ENCODE measurements around the gene XYLB. TPM values are rescaled to one million over a fixed set of nuclear protein-coding genes. Genes with fewer than 3 reads are reported as not detected.
"Not testable (repeated sequence)": the region's sequence is repeated elsewhere in the genome, so short reads cannot be mapped to it uniquely, and the experiment has no call there.

Gene XYLB
- total RNA-seq (3.3 TPM), polyA plus RNA-seq (ENCODE audit: insufficient read depth in 1 of 8, insufficient read length in 8 of 8, low replicate concordance in 1 of 8) (1 to 10 TPM; 1.9 to 4.7 (median 3.3) TPM)
- long read RNA-seq, donor 1 = 0 reads
- long read RNA-seq, donor 2 = 0 reads
- long read RNA-seq, donor 3, partial matches to known transcripts = 0 of 1 reads
- long read RNA-seq, donor 3, other reads (novel, unspliced or antisense) = 0 of 1 reads
- long read RNA-seq, donor 4, partial matches to known transcripts = 0 of 2 reads
- long read RNA-seq, donor 4, other reads (novel, unspliced or antisense) = 0 of 2 reads
- long read RNA-seq, donor 5, partial matches to known transcripts = 0 of 1 reads
- long read RNA-seq, donor 5, other reads (novel, unspliced or antisense) = 0 of 1 reads
- long read RNA-seq, donor 6 = 0 reads
- long read RNA-seq, donor 7, partial matches to known transcripts = 0 of 1 reads
- long read RNA-seq, donor 7, other reads (novel, unspliced or antisense) = 0 of 1 reads
- long read RNA-seq, donor 8 = 0 reads
- long read RNA-seq, donor 9 = 0 reads
- long read RNA-seq, donor 10, partial matches to known transcripts = 0 of 1 reads
- long read RNA-seq, donor 10, other reads (novel, unspliced or antisense) = 0 of 1 reads
- long read RNA-seq, donor 11 = 0 reads

GRCh38 chr3:38346587-38347410, at the start of gene XYLB:
Gene XYLB (plus strand): TSS chr3:38346785. CDS start chr3:38346869, 84 bp downstream.
- H3K4me3 ChIP-seq (ENCODE audit: low read length) = peak within 1 kb of the TSS; percentile 76
- H3K4me1 ChIP-seq (ENCODE audit: control insufficient read depth, insufficient read depth, low read length) = peaks cover 12% of the 10 kb centered on the region
- DNase-seq = peak; percentile 90
- no peaks in the 10 kb centered on the region for H3K27me3 ChIP-seq (ENCODE audit: control insufficient read depth, insufficient read depth, low read length)
- no peaks in the 10 kb centered on the region for H3K9me3 ChIP-seq (replicated peaks; ENCODE audit: control insufficient read depth, low read depth, low read length)
- no peak within 1 kb of the TSS for H3K27ac ChIP-seq (ENCODE audit: low read length)
- under 1% methylated on average over 85 of the region's 85 CpGs for WGBS (ENCODE audit: insufficient coverage)
- no peaks in the 10 kb centered on the region for H3K36me3 ChIP-seq (ENCODE audit: control insufficient read depth, insufficient read depth, low read length)

- not testable (repeated sequence) for H3K27ac ChIP-seq (ENCODE audit: low read length); H3K4me1 ChIP-seq (ENCODE audit: control insufficient read depth, insufficient read depth, low read length); H3K36me3 ChIP-seq (ENCODE audit: control insufficient read depth, insufficient read depth, low read length); H3K9me3 ChIP-seq (replicated peaks; ENCODE audit: control insufficient read depth, low read depth, low read length); H3K4me3 ChIP-seq (ENCODE audit: low read length); H3K27me3 ChIP-seq (ENCODE audit: control insufficient read depth, insufficient read depth, low read length); DNase-seq
- no CpG with 5 or more reads among the region's 4 CpGs for WGBS (ENCODE audit: insufficient coverage)
Measured at GRCh38 chr3:38297053-38297452, 49.5 kb upstream of the XYLB start.

DNA sequence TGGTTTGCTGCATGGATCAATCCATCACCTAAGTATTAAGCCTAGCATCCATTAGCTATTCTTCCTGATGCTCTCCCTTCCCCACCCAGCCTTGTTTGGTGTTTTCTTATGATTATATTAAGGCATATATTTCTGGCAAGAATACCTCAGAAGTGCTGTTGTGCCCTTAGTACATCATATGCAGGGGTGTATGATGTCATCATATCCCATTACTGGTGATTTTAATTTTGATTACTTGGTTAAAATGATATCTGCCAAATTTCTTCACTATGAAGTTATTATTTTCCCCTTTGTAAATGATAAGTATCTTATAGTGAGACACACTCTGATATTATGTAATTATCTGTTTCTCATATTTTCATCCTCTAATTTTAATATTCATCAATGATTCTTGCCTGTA, 49.0 kb upstream of the XYLB start:
- no peak for DNase-seq
- no peak overlapping the region for H3K4me3 ChIP-seq (ENCODE audit: low read length)
- no peaks in the 10 kb centered on the region for H3K27me3 ChIP-seq (ENCODE audit: control insufficient read depth, insufficient read depth, low read length)
- no peak overlapping the region for H3K27ac ChIP-seq (ENCODE audit: low read length)
- no peaks in the 10 kb centered on the region for H3K4me1 ChIP-seq (ENCODE audit: control insufficient read depth, insufficient read depth, low read length)
- no peaks in the 10 kb centered on the region for H3K9me3 ChIP-seq (replicated peaks; ENCODE audit: control insufficient read depth, low read depth, low read length)
- H3K36me3 ChIP-seq (ENCODE audit: control insufficient read depth, insufficient read depth, low read length) = no peaks in the 10 kb centered on the region

DNA sequence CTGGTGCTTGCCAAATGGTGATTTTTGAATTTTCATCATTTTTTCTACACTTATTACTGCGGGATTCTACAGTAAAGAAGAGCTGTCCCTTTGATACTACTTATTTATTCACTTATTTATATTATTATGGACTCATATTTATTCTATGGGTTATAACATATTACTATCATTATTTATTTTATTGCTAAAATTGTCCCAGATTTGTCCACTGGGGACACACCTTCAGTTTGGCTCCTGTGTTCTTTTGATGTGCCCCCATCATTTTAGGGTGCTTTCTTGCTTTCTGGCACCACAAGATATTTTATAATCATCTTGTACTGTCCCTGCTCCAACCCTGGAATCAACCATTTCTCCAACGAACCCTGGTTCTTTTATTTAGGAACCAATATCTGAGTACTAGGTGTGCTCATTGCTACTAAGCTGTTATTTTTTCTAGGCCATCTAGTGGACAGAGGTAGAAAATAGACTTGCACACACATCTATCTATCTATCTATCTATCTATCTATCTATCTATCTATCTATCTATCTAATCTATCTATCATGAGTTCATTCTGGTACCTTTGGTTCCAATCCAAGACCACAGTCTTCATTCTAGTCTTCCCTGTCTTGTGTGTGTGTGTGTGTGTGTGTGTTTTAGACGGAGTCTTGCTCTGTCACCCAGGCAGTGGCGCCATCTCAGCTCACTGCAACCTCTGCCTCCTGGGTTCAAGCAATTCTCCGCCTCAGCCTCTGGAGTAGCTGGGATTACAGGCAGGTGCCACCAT, 48.5 kb upstream of the XYLB start:
- Histone ChIP-seq H3K27ac (ENCODE audit: low read length) (no peak overlapping the region), H3K4me1 (ENCODE audit: control insufficient read depth, insufficient read depth, low read length) (no peaks in the 10 kb centered on the region), H3K4me3 (ENCODE audit: low read length) (no peak overlapping the region), H3K36me3 (ENCODE audit: control insufficient read depth, insufficient read depth, low read length) (no peaks in the 10 kb centered on the region), H3K27me3 (ENCODE audit: control insufficient read depth, insufficient read depth, low read length) (no peaks in the 10 kb centered on the region), H3K9me3 (replicated peaks; ENCODE audit: control insufficient read depth, low read depth, low read length) (no peaks in the 10 kb centered on the region)
- WGBS (ENCODE audit: insufficient coverage) = no CpG with 5 or more reads among the region's 5 CpGs
- DNase-seq = peak; percentile 21

DNA sequence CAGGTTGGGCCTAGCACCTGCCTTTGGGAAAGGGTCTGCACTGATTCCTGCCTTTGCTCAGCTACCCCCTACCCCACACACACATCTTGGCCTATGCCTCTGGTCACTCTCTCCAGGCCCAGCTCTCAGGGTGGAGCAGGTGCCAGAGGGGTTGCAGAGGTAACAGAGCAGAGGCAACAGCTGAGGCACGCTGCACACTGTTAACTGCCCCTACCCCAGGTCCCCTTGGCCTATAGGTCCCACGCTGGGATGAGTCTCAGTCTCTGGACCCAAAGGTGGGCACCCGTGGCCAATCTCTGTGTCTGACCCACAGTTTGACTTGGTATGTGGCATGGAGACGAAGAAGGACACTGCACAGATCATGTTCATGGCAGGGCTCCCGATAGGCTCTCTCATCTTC, 39.6 kb upstream of the XYLB start:
- Histone ChIP-seq H3K36me3 (ENCODE audit: control insufficient read depth, insufficient read depth, low read length) (no peaks in the 10 kb centered on the region), H3K27ac (ENCODE audit: low read length) (no peak overlapping the region), H3K9me3 (replicated peaks; ENCODE audit: control insufficient read depth, low read depth, low read length) (no peaks in the 10 kb centered on the region), H3K4me1 (ENCODE audit: control insufficient read depth, insufficient read depth, low read length) (no peaks in the 10 kb centered on the region), H3K27me3 (ENCODE audit: control insufficient read depth, insufficient read depth, low read length) (no peaks in the 10 kb centered on the region), H3K4me3 (ENCODE audit: low read length) (no peak overlapping the region)
- DNase-seq = no peak
- WGBS (ENCODE audit: insufficient coverage) = 87% methylated on average over 2 of the region's 5 CpGs

GRCh38 chr3:38307599-38307998, 39.0 kb upstream of the XYLB start:
- 95% methylated on average over 8 of the region's 12 CpGs for WGBS (ENCODE audit: insufficient coverage)
- H3K36me3 ChIP-seq (ENCODE audit: control insufficient read depth, insufficient read depth, low read length) = no peaks in the 10 kb centered on the region
- H3K9me3 ChIP-seq (replicated peaks; ENCODE audit: control insufficient read depth, low read depth, low read length) = no peaks in the 10 kb centered on the region
- no peaks in the 10 kb centered on the region for H3K4me1 ChIP-seq (ENCODE audit: control insufficient read depth, insufficient read depth, low read length)
- H3K27me3 ChIP-seq (ENCODE audit: control insufficient read depth, insufficient read depth, low read length) = no peaks in the 10 kb centered on the region
- DNase-seq = no peak
- no peak overlapping the region for H3K4me3 ChIP-seq (ENCODE audit: low read length)
- H3K27ac ChIP-seq (ENCODE audit: low read length) = no peak overlapping the region

- no peak overlapping the region for H3K27ac ChIP-seq (ENCODE audit: low read length)
Measured at GRCh38 chr3:38308456-38308855, 38.1 kb upstream of the XYLB start.

DNA sequence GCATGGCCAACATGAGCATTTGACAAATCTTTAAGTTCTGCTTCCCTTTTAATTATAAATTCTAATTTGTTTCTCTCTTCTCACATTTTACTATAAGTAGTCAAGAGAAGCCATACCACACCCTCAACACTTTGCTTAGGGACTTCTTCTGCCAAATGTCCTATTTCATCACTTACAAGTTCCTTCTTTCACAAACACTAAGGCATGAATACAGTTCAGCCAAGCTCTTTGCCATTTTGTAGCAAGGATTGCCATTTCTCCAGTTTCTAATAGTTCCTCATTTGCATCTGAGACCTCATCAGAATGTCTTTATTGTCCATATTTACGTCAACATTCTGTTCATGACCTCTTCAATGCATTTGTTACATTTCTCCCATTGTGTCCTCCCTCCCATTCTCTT, 35.1 kb upstream of the XYLB start:
- 60% methylated on average over 1 of the region's 1 CpG for WGBS (ENCODE audit: insufficient coverage)
- DNase-seq = no peak
- Histone ChIP-seq H3K36me3 (ENCODE audit: control insufficient read depth, insufficient read depth, low read length) (no peaks in the 10 kb centered on the region), H3K27me3 (ENCODE audit: control insufficient read depth, insufficient read depth, low read length) (no peaks in the 10 kb centered on the region), H3K9me3 (replicated peaks; ENCODE audit: control insufficient read depth, low read depth, low read length) (no peaks in the 10 kb centered on the region), H3K4me1 (ENCODE audit: control insufficient read depth, insufficient read depth, low read length) (peaks cover 4% of the 10 kb centered on the region), H3K27ac (ENCODE audit: low read length) (no peak overlapping the region), H3K4me3 (ENCODE audit: low read length) (no peak overlapping the region)

More at GRCh38 chr3:38308456-38308855, 38.1 kb upstream of the XYLB start:
- H3K4me3 ChIP-seq (ENCODE audit: low read length) = no peak overlapping the region
- no peaks in the 10 kb centered on the region for H3K36me3 ChIP-seq (ENCODE audit: control insufficient read depth, insufficient read depth, low read length)
- H3K9me3 ChIP-seq (replicated peaks; ENCODE audit: control insufficient read depth, low read depth, low read length) = no peaks in the 10 kb centered on the region
- no peak for DNase-seq
- H3K27me3 ChIP-seq (ENCODE audit: control insufficient read depth, insufficient read depth, low read length) = no peaks in the 10 kb centered on the region
- 84% methylated on average over 9 of the region's 9 CpGs for WGBS (ENCODE audit: insufficient coverage)
- no peaks in the 10 kb centered on the region for H3K4me1 ChIP-seq (ENCODE audit: control insufficient read depth, insufficient read depth, low read length)

GRCh38 chr3:38311941-38312340, 34.6 kb upstream of the XYLB start:
- DNase-seq = no peak
- Histone ChIP-seq H3K27ac (ENCODE audit: low read length) (no peak overlapping the region), H3K36me3 (ENCODE audit: control insufficient read depth, insufficient read depth, low read length) (no peaks in the 10 kb centered on the region), H3K4me1 (ENCODE audit: control insufficient read depth, insufficient read depth, low read length) (peaks cover 4% of the 10 kb centered on the region), H3K4me3 (ENCODE audit: low read length) (no peak overlapping the region), H3K9me3 (replicated peaks; ENCODE audit: control insufficient read depth, low read depth, low read length) (no peaks in the 10 kb centered on the region), H3K27me3 (ENCODE audit: control insufficient read depth, insufficient read depth, low read length) (no peaks in the 10 kb centered on the region)
- WGBS (ENCODE audit: insufficient coverage) = no CpG with 5 or more reads among the region's 2 CpGs
